Caco-2 (cell line): ENCODE measurements around the gene SLC7A1. TPM values are rescaled to one million over a fixed set of nuclear protein-coding genes. Genes with fewer than 3 reads are reported as not detected.
A peak's percentile ranks its signal among the peaks of the same experiment; 100 is the strongest.

Experiments used
- BruUV-seq: library from RNA; stranded (reverse); fragments of 400-500 nt; replicated peaks from 2 replicates; lab custom pipeline; 2021; lab: Mats Ljungman, UMichigan
- CTCF ChIA-PET: fragments of 300-600 bp; sonication (Branson Sonifier 250); formaldehyde crosslinking; loops from one replicate; lab custom pipeline; 2022; ENCODE audit warnings: antibody characterized with exemption; lab: Charles Lee
- POLR2A ChIA-PET: fragments of 300-600 bp; sonication (Branson Sonifier 250); formaldehyde crosslinking; loops from one replicate; lab custom pipeline; 2022; ENCODE audit warnings: antibody characterized with exemption; lab: Charles Lee
- DNase-seq, 2 experiments: peaks; one replicate each; pipeline versions ENCODE4 v3.0.0 to v3.0.0-alpha.2; 2020 to 2022
- H3K27me3 ChIP-seq: replicated peaks from 2 replicates; pipeline ENCODE4 v1.6.0; 2011; ENCODE audit warnings: low read length; ENCODE audit not compliant: control insufficient read depth, insufficient read depth
- H3K36me3 ChIP-seq: 2 replicates; pipeline ENCODE4 v1.5.1; 2011; ENCODE audit warnings: low read length; ENCODE audit not compliant: control insufficient read depth, insufficient read depth
- H3K4me1 ChIP-seq: fragments of 250-450 bp; sonication (Bioruptor Pico); 2 replicates; pipeline ENCODE4 v1.5.1; 2020; ENCODE audit warnings: mild to moderate bottlenecking
- H3K4me3 ChIP-seq: 2 replicates; pipeline ENCODE4 v1.5.1; 2011; ENCODE audit warnings: low read depth, mild to moderate bottlenecking, control low read depth, low read length
- H3K9me3 ChIP-seq: fragments of 250-450 bp; sonication (Bioruptor Pico); 2 replicates; pipeline ENCODE4 v1.5.1; 2020; ENCODE audit warnings: mild to moderate bottlenecking, moderate library complexity
- H3K27ac Mint-ChIP-seq: one replicate; pipeline ENCODE4 v1.8.0; 2022; ENCODE audit warnings: mixed read lengths; ENCODE audit not compliant: unreplicated experiment
- H3K27me3 Mint-ChIP-seq: one replicate; pipeline ENCODE4 v1.8.0; 2022; ENCODE audit warnings: mixed read lengths; ENCODE audit not compliant: insufficient read depth, unreplicated experiment
- H3K36me3 Mint-ChIP-seq: one replicate; pipeline ENCODE4 v1.8.0; 2022; ENCODE audit warnings: mild to moderate bottlenecking, mixed read lengths; ENCODE audit not compliant: insufficient read depth, unreplicated experiment
- H3K4me1 Mint-ChIP-seq: one replicate; pipeline ENCODE4 v1.8.0; 2022; ENCODE audit warnings: low read depth, mixed read lengths; ENCODE audit not compliant: unreplicated experiment
- H3K4me3 Mint-ChIP-seq: one replicate; pipeline ENCODE4 v1.8.0; 2022; ENCODE audit warnings: mild to moderate bottlenecking, moderate library complexity, mixed read lengths; ENCODE audit not compliant: unreplicated experiment
- H3K9me3 Mint-ChIP-seq: one replicate; pipeline ENCODE4 v1.8.0; 2022; ENCODE audit warnings: mixed read lengths; ENCODE audit not compliant: unreplicated experiment
- intact Hi-C: fragments of 100-400 bp; cut with micrococcal nuclease; formaldehyde crosslinking; loops from one replicate; pipeline ENCODE4 v1.10.0; 2022; ENCODE audit not compliant: unreplicated experiment
- total RNA-seq: library from RNA; stranded (reverse); gene quantifications from 2 replicates; pipeline ENCODE4 v1.2.3, GENCODE V29; 2022
- TF ChIP-seq, protein P1 (sequence below), 2 experiments: fragments of 200-600 bp in 1 of 2; IDR thresholded peaks; 1 replicate in 1 of 2; 2 replicates in 1 of 2; pipeline versions ENCODE4 v1.5.1 to v1.8.0; 2011 to 2022; ENCODE audit warnings: antibody characterized with exemption in 1 of 2, control low read depth in 1 of 2, inconsistent platforms in 1 of 2, low read depth in 1 of 2, low read length in 1 of 2, mild to moderate bottlenecking in 1 of 2, moderate library complexity in 1 of 2; ENCODE audit not compliant: insufficient read depth in 1 of 2, severe bottlenecking in 1 of 2, unreplicated experiment in 1 of 2

SLC7A1 gene
- total RNA-seq, 1 experiment from 2014 or later, result 180 TPM

DNA sequence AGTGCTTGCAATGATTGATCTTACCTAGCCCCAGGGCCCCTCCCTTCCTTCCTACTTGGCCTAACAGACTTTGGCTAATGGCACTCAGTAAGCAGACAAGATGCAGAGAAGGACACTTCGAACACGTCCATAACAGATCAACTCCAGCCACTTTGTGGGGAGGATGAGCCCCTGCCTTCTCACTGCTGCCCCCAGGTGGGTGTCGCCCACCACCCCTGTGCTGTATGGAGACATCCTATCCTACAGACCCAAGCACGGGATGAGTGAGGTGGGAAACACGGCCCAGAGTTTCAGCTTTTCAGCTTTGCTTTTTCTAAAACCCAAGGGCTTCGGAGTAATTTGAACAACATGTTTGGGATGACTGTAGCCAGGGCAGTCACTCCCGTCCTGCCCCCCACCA lies 5.5 kb downstream of the SLC7A1 start:
- ChIA-PET POLR2A (no interaction called here), CTCF (no interaction called here)
- no peak overlapping the region for H3K4me3 Mint-ChIP-seq
- peak in 1 of 2 experiments; percentile 31 for DNase-seq
- intact Hi-C loops, result loop anchor here (5.0 to 10.0 kb wide), 2 partner anchors 83 to 525 kb away; no protein-coding TSS in a partner anchor
- BruUV-seq, result no TSS peak
- no peaks in the 10 kb centered on the region for H3K9me3 Mint-ChIP-seq
- Histone ChIP-seq H3K36me3 (no peaks in the 10 kb centered on the region; the same call in 1 of the 2 replicates), H3K27me3 (no peaks in the 10 kb centered on the region), H3K4me3 (no peak overlapping the region), H3K9me3 (no peaks in the 10 kb centered on the region), H3K4me1 (peaks cover 11% of the 10 kb centered on the region)
- H3K27me3 Mint-ChIP-seq, result no peaks in the 10 kb centered on the region
- H3K27ac Mint-ChIP-seq, result peak overlapping the region; percentile 28
- peaks cover 33% of the 10 kb centered on the region for H3K4me1 Mint-ChIP-seq
- TF ChIP-seq, protein P1, sequence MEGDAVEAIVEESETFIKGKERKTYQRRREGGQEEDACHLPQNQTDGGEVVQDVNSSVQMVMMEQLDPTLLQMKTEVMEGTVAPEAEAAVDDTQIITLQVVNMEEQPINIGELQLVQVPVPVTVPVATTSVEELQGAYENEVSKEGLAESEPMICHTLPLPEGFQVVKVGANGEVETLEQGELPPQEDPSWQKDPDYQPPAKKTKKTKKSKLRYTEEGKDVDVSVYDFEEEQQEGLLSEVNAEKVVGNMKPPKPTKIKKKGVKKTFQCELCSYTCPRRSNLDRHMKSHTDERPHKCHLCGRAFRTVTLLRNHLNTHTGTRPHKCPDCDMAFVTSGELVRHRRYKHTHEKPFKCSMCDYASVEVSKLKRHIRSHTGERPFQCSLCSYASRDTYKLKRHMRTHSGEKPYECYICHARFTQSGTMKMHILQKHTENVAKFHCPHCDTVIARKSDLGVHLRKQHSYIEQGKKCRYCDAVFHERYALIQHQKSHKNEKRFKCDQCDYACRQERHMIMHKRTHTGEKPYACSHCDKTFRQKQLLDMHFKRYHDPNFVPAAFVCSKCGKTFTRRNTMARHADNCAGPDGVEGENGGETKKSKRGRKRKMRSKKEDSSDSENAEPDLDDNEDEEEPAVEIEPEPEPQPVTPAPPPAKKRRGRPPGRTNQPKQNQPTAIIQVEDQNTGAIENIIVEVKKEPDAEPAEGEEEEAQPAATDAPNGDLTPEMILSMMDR (IDR thresholded peaks at IDR 0.05; ENCODE audit: insufficient read depth in 1 of 2, low read depth in 1 of 2, low read length in 1 of 2, severe bottlenecking in 1 of 2, unreplicated experiment in 1 of 2), result peak in 1 of 2 experiments; percentile 46
- H3K36me3 Mint-ChIP-seq, result peaks cover 78% of the 10 kb centered on the region

DNA sequence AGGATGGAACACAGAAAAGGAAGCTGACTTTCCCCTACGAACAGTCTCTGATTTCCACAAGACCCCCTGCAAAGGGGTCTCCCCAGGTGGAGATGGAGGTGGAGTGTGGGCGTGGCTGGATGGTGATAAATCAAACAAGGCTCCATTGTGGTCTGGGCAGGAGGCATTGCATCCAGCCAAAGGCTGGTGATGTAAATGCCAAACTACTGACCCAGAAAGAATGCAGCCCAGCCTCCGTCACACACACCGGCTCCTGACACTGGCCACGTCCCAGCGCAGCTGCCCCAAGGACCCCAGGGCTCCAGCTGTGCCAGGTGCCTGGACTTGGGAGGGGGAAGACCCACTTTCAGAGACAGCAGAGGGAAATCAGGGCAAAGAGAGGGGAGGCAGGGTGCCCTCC lies 6.3 kb downstream of the SLC7A1 start:
- CTCF ChIA-PET, result no interaction called here
- TF ChIP-seq, protein P1 (IDR thresholded peaks at IDR 0.05; ENCODE audit: insufficient read depth in 1 of 2, low read depth in 1 of 2, low read length in 1 of 2, severe bottlenecking in 1 of 2, unreplicated experiment in 1 of 2), result no peak

DNA sequence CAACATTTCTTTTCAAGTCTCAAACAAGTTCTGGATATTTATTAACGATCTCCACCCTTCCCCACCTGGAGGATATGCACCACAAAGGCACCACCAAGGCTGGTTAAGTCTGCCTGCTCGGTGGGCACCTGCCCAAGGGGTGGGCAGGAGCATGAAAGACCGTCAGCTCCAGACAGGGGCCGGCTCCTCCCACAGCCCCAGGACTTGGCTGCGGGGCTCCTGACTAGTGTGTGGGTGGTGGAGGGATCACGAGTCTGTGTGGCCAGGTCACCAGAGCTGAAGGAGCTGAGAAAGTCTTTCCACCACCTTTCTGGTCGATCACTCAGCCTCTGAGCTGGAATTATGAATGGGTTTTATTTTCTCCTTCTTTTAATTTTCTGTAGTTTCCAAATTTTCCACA lies 7.8 kb downstream of the SLC7A1 start:
- POLR2A ChIA-PET, result no interaction called here
- TF ChIP-seq, protein P1 (IDR thresholded peaks at IDR 0.05; ENCODE audit: insufficient read depth in 1 of 2, low read depth in 1 of 2, low read length in 1 of 2, severe bottlenecking in 1 of 2, unreplicated experiment in 1 of 2), result no peak
- H3K4me1 ChIP-seq, result no peaks in the 10 kb centered on the region

More for the DNA sequence above, 6.3 kb downstream of the SLC7A1 start:
- no TSS peak for BruUV-seq
- POLR2A ChIA-PET, result no interaction called here
- no peak overlapping the region for H3K4me3 ChIP-seq
- peak overlapping the region; percentile 18 for H3K4me3 Mint-ChIP-seq
- peaks cover 33% of the 10 kb centered on the region for H3K4me1 Mint-ChIP-seq
- no peaks in the 10 kb centered on the region for H3K27me3 Mint-ChIP-seq
- intact Hi-C loops, result no loop called here
- peaks cover 11% of the 10 kb centered on the region for H3K4me1 ChIP-seq
- no peaks in the 10 kb centered on the region for H3K9me3 ChIP-seq
- peaks cover 73% of the 10 kb centered on the region for H3K36me3 Mint-ChIP-seq
- no peak for DNase-seq
- peak overlapping the region; percentile 28 for H3K27ac Mint-ChIP-seq
- H3K27me3 ChIP-seq, result no peaks in the 10 kb centered on the region
- H3K9me3 Mint-ChIP-seq, result no peaks in the 10 kb centered on the region
- H3K36me3 ChIP-seq, result no peaks in the 10 kb centered on the region; the same call in 1 of the 2 replicates

More for the DNA sequence above, 7.8 kb downstream of the SLC7A1 start:
- intact Hi-C loops, result no loop called here
- CTCF ChIA-PET, result no interaction called here
- DNase-seq, result no peak
- H3K27me3 ChIP-seq, result no peaks in the 10 kb centered on the region
- BruUV-seq, result no TSS peak
- peaks cover 19% of the 10 kb centered on the region for H3K4me1 Mint-ChIP-seq
- H3K36me3 Mint-ChIP-seq, result peaks cover 69% of the 10 kb centered on the region
- H3K27ac Mint-ChIP-seq, result no peak overlapping the region
- H3K36me3 ChIP-seq, result no peaks in the 10 kb centered on the region; the same call in 1 of the 2 replicates
- H3K4me3 Mint-ChIP-seq, result no peak overlapping the region
- H3K4me3 ChIP-seq, result no peak overlapping the region
- H3K27me3 Mint-ChIP-seq, result no peaks in the 10 kb centered on the region
- H3K9me3 ChIP-seq, result no peaks in the 10 kb centered on the region
- H3K9me3 Mint-ChIP-seq, result no peaks in the 10 kb centered on the region
